PFSK-1 (cell line): Measurements from ENCODE around the gene LTB4R2.

Source experiments
- FOXP2 ChIP-seq: optimal IDR thresholded peaks from 2 replicates; pipeline ENCODE3; 2011; ENCODE audit warnings: borderline replicate concordance, control low read depth, inconsistent platforms; ENCODE audit not compliant: insufficient read depth; ENCODE audit errors: extremely low read length, extremely low read depth
- POLR2AphosphoS5 ChIP-seq: IDR thresholded peaks from 2 replicates; pipeline ENCODE4 v1.6.1; 2012; ENCODE audit warnings: low read depth, mild to moderate bottlenecking, control low read depth, low read length, moderate library complexity
- SIN3A ChIP-seq: IDR thresholded peaks from 2 replicates; pipeline ENCODE4 v1.6.1; 2012; ENCODE audit warnings: mild to moderate bottlenecking, low read length, moderate library complexity, borderline replicate concordance; ENCODE audit not compliant: insufficient read depth
- TAF1 ChIP-seq: IDR thresholded peaks from 2 replicates; pipeline ENCODE4 v1.6.1; 2012; ENCODE audit warnings: low read length, control low read depth, borderline replicate concordance; ENCODE audit not compliant: insufficient read depth
- TF ChIP-seq, protein P1 (sequence below), 2 experiments: IDR thresholded peaks; 2 replicates each; pipeline versions ENCODE4 v1.6.1 to v1.8.0; 2011 to 2012; ENCODE audit warnings: low read depth in 2 of 2, low read length in 2 of 2, control low read depth in 1 of 2, inconsistent platforms in 1 of 2, mild to moderate bottlenecking in 1 of 2, moderate library complexity in 1 of 2; ENCODE audit not compliant: insufficient read depth in 1 of 2

Gene LTB4R2

DNA sequence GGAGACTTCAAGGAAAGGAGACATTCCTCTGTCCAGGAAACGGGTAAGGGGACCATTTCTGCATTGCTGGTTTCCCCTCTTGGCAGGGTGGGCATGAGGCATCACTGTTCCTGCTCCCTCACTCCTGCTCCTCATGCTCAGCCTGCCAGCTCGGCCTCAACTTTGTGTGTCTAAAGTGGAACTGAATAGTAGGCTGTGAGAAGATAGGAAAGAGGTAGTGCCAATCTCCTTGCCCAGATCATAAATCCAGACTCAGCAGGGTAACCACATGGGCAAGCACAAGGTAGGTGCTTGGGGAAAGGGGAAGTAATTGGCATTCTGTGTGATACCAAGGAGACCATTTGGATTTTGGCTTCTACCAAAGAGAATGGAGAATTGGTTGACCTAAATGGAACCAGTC lies 4.0 kb downstream of the LTB4R2 start:
- no peak for TF ChIP-seq SIN3A
- TF ChIP-seq, protein P1, sequence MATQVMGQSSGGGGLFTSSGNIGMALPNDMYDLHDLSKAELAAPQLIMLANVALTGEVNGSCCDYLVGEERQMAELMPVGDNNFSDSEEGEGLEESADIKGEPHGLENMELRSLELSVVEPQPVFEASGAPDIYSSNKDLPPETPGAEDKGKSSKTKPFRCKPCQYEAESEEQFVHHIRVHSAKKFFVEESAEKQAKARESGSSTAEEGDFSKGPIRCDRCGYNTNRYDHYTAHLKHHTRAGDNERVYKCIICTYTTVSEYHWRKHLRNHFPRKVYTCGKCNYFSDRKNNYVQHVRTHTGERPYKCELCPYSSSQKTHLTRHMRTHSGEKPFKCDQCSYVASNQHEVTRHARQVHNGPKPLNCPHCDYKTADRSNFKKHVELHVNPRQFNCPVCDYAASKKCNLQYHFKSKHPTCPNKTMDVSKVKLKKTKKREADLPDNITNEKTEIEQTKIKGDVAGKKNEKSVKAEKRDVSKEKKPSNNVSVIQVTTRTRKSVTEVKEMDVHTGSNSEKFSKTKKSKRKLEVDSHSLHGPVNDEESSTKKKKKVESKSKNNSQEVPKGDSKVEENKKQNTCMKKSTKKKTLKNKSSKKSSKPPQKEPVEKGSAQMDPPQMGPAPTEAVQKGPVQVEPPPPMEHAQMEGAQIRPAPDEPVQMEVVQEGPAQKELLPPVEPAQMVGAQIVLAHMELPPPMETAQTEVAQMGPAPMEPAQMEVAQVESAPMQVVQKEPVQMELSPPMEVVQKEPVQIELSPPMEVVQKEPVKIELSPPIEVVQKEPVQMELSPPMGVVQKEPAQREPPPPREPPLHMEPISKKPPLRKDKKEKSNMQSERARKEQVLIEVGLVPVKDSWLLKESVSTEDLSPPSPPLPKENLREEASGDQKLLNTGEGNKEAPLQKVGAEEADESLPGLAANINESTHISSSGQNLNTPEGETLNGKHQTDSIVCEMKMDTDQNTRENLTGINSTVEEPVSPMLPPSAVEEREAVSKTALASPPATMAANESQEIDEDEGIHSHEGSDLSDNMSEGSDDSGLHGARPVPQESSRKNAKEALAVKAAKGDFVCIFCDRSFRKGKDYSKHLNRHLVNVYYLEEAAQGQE (IDR thresholded peaks at IDR 0.05; ENCODE audit: insufficient read depth in 1 of 2, low read depth in 2 of 2, low read length in 2 of 2), result no peak
- TF ChIP-seq TAF1, result no peak
- TF ChIP-seq FOXP2, result no peak
- no peak for TF ChIP-seq POLR2AphosphoS5

DNA sequence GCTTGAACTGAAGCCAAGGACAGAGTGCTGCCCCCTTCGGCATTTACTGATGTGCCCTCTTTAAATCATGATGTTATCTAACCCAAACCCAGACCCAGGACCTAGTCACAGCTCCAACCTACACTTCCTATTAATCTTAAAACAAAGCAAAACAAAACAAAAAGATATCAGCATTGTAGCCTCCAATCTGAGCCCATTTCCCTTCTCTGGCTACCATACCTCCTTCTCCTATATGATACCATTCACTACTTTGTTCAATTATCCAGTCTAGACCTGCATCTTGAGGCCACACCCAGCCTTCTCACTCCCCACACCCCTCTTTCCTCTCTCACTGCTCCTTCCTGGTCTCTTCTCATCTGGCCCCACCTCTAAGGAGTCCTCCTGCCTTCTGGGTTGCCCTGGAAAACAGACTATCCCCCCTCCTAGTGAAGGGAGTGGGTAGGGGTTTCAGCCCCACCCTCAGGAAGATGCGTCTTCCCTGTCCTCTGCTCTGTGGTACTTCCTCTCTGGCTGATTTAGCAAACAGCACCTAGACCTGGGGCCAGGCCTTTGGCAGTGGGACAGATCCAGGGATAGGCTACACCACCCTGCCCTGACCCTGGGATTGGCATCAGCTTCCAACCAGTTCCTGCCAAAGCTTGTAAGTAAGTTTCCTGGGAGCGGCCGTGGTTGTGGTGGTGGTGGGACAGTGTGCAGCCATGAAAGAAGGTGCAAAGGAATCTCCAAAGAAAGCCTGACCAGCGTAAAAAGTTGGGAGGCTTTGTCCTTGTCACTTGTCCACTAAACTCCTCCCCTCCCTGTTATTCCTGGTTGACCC lies 4.6 kb downstream of the LTB4R2 start:
- no peak for TF ChIP-seq POLR2AphosphoS5
- no peak for TF ChIP-seq FOXP2
- TF ChIP-seq SIN3A, result no peak
- TF ChIP-seq, protein P1 (IDR thresholded peaks at IDR 0.05; ENCODE audit: insufficient read depth in 1 of 2, low read depth in 2 of 2, low read length in 2 of 2), result no peak
- no peak for TF ChIP-seq TAF1

DNA sequence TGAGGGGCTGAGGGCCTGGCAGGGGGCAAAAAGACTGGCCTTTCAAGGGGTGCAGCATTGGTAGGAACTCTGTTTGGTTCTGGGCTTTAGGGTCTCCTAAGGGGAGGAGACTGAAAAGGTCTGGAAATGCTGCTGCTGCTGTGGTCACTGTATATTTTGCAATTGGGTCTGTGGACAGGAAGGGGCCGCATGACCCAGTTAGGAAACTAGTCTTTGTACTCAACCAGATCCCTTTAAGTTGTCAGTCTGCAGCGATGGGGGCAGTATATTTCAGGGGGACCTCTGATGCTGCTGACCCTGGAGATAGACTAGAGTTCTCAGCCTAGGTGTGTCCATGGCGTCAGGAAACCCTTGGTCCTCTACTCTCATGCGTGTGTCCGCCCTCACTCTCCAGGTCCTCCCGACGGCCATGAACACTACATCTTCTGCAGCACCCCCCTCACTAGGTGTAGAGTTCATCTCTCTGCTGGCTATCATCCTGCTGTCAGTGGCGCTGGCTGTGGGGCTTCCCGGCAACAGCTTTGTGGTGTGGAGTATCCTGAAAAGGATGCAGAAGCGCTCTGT lies 5.4 kb downstream of the LTB4R2 start:
- TF ChIP-seq TAF1 (no peak), POLR2AphosphoS5 (no peak), FOXP2 (no peak), SIN3A (no peak)
- TF ChIP-seq, protein P1 (IDR thresholded peaks at IDR 0.05; ENCODE audit: insufficient read depth in 1 of 2, low read depth in 2 of 2, low read length in 2 of 2), result no peak

DNA sequence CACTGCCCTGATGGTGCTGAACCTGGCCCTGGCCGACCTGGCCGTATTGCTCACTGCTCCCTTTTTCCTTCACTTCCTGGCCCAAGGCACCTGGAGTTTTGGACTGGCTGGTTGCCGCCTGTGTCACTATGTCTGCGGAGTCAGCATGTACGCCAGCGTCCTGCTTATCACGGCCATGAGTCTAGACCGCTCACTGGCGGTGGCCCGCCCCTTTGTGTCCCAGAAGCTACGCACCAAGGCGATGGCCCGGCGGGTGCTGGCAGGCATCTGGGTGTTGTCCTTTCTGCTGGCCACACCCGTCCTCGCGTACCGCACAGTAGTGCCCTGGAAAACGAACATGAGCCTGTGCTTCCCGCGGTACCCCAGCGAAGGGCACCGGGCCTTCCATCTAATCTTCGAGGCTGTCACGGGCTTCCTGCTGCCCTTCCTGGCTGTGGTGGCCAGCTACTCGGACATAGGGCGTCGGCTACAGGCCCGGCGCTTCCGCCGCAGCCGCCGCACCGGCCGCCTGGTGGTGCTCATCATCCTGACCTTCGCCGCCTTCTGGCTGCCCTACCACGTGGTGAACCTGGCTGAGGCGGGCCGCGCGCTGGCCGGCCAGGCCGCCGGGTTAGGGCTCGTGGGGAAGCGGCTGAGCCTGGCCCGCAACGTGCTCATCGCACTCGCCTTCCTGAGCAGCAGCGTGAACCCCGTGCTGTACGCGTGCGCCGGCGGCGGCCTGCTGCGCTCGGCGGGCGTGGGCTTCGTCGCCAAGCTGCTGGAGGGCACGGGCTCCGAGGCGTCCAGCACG lies 6.1 kb downstream of the LTB4R2 start:
- TF ChIP-seq, protein P1 (IDR thresholded peaks at IDR 0.05; ENCODE audit: insufficient read depth in 1 of 2, low read depth in 2 of 2, low read length in 2 of 2), result no peak
- TF ChIP-seq TAF1, result no peak
